Right atrium auricular region (tissue), 2 donors: ENCODE data around the gene CHST14. TPM values are rescaled to one million over a fixed set of nuclear protein-coding genes. Genes with fewer than 3 reads are reported as not detected.

Experiments used
- DNase-seq: peaks from one replicate; pipeline ENCODE4 v3.0.0-alpha.2; 2019; ENCODE audit warnings: low spot score
- H3K27ac ChIP-seq, 2 donors: fragments of 200-600 bp; sonication (generic); 1 replicate in 1 of 2; 2 replicates in 1 of 2; pipeline ENCODE4 v1.5.1; 2016 to 2019
- H3K27me3 ChIP-seq, 2 donors: fragments of 200-600 bp; sonication (generic); one replicate each; pipeline versions ENCODE4 v1.5.1 to v1.6.0; 2017 to 2019
- H3K36me3 ChIP-seq: fragments of 200-600 bp; sonication (generic); one replicate; pipeline ENCODE4 v1.5.1; 2016
- H3K4me1 ChIP-seq, 2 donors: fragments of 200-600 bp; sonication (generic); one replicate each; pipeline versions ENCODE4 v1.5.1 to v1.6.0; 2017 to 2019
- H3K4me3 ChIP-seq, 2 donors: fragments of 200-600 bp; sonication (generic); 1 replicate in 1 of 2; 2 replicates in 1 of 2; pipeline ENCODE4 v1.5.1; 2017 to 2019; ENCODE audit warnings: mild to moderate bottlenecking in 1 of 2, moderate library complexity in 1 of 2
- H3K9me3 ChIP-seq, 2 donors: fragments of 200-600 bp; sonication (generic); one replicate each; pipeline ENCODE4 v1.5.1; 2019
- CTCF ChIP-seq, 2 donors: fragments of 200-600 bp; sonication (generic); IDR thresholded peaks; one replicate each; pipeline ENCODE4 v1.5.1; 2019; ENCODE audit warnings: antibody characterized with exemption in 2 of 2
- total RNA-seq, 2 donors: library from RNA; depleted of rRNA; stranded (reverse); fragments of >200 nt; gene quantifications; one replicate each; pipeline ENCODE4 v1.1.0, GENCODE V29; 2016

The CHST14 gene
- total RNA-seq, 2 donors from 2014 or later: 13.2 to 14.2 TPM

- no peak for DNase-seq
- no peak for TF ChIP-seq CTCF (IDR thresholded peaks at IDR 0.05)
- Histone ChIP-seq H3K27ac (no peak overlapping the region), H3K4me3 (no peak overlapping the region), H3K27me3 (no peaks in the 10 kb centered on the region), H3K36me3 (peaks cover 49% of the 10 kb centered on the region), H3K9me3 (no peaks in the 10 kb centered on the region), H3K4me1 (no peaks in the 10 kb centered on the region)
These were observed 6.8 kb upstream of the CHST14 start for GRCh38 chr15:40463886-40464545.

GRCh38 chr15:40464595-40465185, 6.1 kb upstream of the CHST14 start:
- no peaks in the 10 kb centered on the region for H3K9me3 ChIP-seq
- H3K4me3 ChIP-seq: no peak overlapping the region
- no peak for TF ChIP-seq CTCF (IDR thresholded peaks at IDR 0.05)
- H3K4me1 ChIP-seq: no peaks in the 10 kb centered on the region
- peaks cover 43% of the 10 kb centered on the region for H3K36me3 ChIP-seq
- H3K27ac ChIP-seq: no peak overlapping the region
- no peak for DNase-seq
- no peaks in the 10 kb centered on the region for H3K27me3 ChIP-seq

GRCh38 chr15:40465939-40466338, 4.8 kb upstream of the CHST14 start:
- Histone ChIP-seq H3K9me3 (no peaks in the 10 kb centered on the region), H3K27ac (no peak overlapping the region), H3K36me3 (peaks cover 41% of the 10 kb centered on the region), H3K4me3 (no peak overlapping the region), H3K4me1 (peaks cover 0 to 8% of the 10 kb centered on the region in 2 donors), H3K27me3 (no peaks in the 10 kb centered on the region)
- TF ChIP-seq CTCF (IDR thresholded peaks at IDR 0.05): no peak
- DNase-seq: no peak

DNA sequence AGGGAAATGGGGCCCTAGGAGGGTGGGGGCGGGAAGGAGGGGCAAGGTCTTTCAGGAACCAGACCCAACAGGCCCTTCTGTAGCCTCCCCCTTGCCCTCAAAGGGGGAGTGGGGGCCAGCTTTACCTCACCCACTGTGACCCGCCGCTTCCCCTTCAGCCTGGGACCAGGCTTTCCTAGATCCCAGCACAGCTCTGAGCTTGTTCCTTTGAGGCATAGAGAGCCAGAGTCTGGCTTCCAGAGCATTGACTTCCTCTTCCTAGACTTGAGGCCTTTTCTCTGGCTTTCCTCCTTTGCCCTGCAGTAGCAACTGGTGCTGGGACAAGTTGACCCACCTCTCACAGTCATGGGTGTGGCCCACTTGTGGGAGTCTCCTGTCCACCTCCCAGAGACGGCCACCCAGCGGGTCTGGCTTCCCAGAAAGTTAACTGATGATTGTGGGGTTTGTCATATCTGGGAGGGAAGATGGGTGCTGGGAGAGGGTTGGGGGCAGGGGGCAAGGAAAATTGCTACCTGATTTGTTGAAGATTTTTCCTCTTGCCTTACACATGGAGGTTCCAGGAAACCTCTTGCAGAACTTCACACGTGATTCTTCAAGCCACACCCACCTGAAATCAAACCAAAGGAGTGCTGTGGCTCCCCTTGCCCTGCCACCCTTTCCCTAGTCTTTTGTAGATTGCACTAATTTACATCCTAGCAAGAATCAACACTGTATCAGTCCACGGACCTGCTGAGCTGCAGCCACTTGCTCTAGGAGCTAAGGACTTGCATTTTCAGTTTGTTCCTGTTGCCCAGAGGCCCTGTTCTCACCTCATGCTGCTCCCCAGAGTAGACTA, 4.1 kb upstream of the CHST14 start:
- H3K27ac ChIP-seq: no peak overlapping the region
- no peak for DNase-seq
- no peak overlapping the region for H3K4me3 ChIP-seq
- peaks cover 0 to 12% of the 10 kb centered on the region in 2 donors for H3K4me1 ChIP-seq
- peaks cover 41% of the 10 kb centered on the region for H3K36me3 ChIP-seq
- H3K27me3 ChIP-seq: no peaks in the 10 kb centered on the region
- no peaks in the 10 kb centered on the region for H3K9me3 ChIP-seq
- no peak for TF ChIP-seq CTCF (IDR thresholded peaks at IDR 0.05)

GRCh38 chr15:40467261-40467615, 3.5 kb upstream of the CHST14 start:
- peaks cover 37% of the 10 kb centered on the region for H3K36me3 ChIP-seq
- H3K4me3 ChIP-seq: no peak overlapping the region
- H3K27me3 ChIP-seq: no peaks in the 10 kb centered on the region
- no peak for TF ChIP-seq CTCF (IDR thresholded peaks at IDR 0.05)
- no peak for DNase-seq
- H3K27ac ChIP-seq: no peak overlapping the region
- H3K4me1 ChIP-seq: peaks cover 0 to 17% of the 10 kb centered on the region in 2 donors
- no peaks in the 10 kb centered on the region for H3K9me3 ChIP-seq
